Smooth muscle cell (in vitro differentiated cells): ENCODE results near the gene LIN7C. TPM values are rescaled to one million over a fixed set of nuclear protein-coding genes. Genes with fewer than 3 reads are reported as not detected.

Experiments
- DNase-seq: peaks from one replicate; lab custom pipeline; 2025; ENCODE audit not compliant: unreplicated experiment; lab: John Stamatoyannopoulos, UW
- H2AFZ ChIP-seq: fragments of 200-600 bp; sonication (generic); 2 replicates; pipeline ENCODE4 v1.6.0; 2016; ENCODE audit warnings: antibody characterized with exemption, low read depth, mild to moderate bottlenecking
- H3F3A ChIP-seq: fragments of 200-600 bp; sonication (generic); 2 replicates; pipeline ENCODE4 v1.6.0; 2017; ENCODE audit warnings: antibody characterized with exemption, low read depth
- H3K27ac ChIP-seq: fragments of 200-600 bp; sonication (generic); 2 replicates; pipeline ENCODE4 v1.5.1; 2016; ENCODE audit warnings: low read depth, mild to moderate bottlenecking
- H3K27me3 ChIP-seq: fragments of 200-600 bp; sonication (generic); 2 replicates; pipeline ENCODE4 v1.6.1; 2016; ENCODE audit warnings: low read depth, mild to moderate bottlenecking
- H3K36me3 ChIP-seq: fragments of 200-600 bp; sonication (generic); 2 replicates; pipeline ENCODE4 v1.5.1; 2016; ENCODE audit warnings: low read depth
- H3K4me1 ChIP-seq: fragments of 200-600 bp; sonication (generic); 2 replicates; pipeline ENCODE4 v1.5.1; 2016; ENCODE audit warnings: low read depth
- H3K4me2 ChIP-seq: fragments of 200-600 bp; sonication (generic); 2 replicates; pipeline ENCODE4 v1.6.0; 2016; ENCODE audit warnings: mild to moderate bottlenecking
- H3K4me3 ChIP-seq: fragments of 200-600 bp; sonication (generic); 2 replicates; pipeline ENCODE4 v1.5.1; 2016; ENCODE audit warnings: mild to moderate bottlenecking
- H3K79me2 ChIP-seq: fragments of 200-600 bp; sonication (generic); 2 replicates; pipeline ENCODE4 v1.6.0; 2016; ENCODE audit warnings: low read depth, mild to moderate bottlenecking
- H3K9ac ChIP-seq: fragments of 200-600 bp; sonication (generic); 2 replicates; pipeline ENCODE4 v1.6.0; 2016; ENCODE audit warnings: low read depth
- H3K9me3 ChIP-seq: fragments of 200-600 bp; sonication (generic); replicated peaks from 2 replicates; pipeline ENCODE4 v1.5.1; 2016; ENCODE audit warnings: low read depth
- H4K20me1 ChIP-seq: fragments of 200-600 bp; sonication (generic); 2 replicates; pipeline ENCODE4 v1.6.0; 2016; ENCODE audit warnings: low read depth
- WGBS: methylation state at CpG from one replicate; pipeline ENCODE4 v1.1.7; 2016; ENCODE audit warnings: low lambda C conversion rate; 5-methylcytosine and 5-hydroxymethylcytosine counted together
- polyA plus RNA-seq: library from polyadenylated mRNA; unstranded; fragments of >200 nt; fragmentation: Nextera tagmentation; extraction: Ambion mirVana; gene quantifications from 2 replicates; pipeline ENCODE4 v1.2.1, GENCODE V29; 2016
- total RNA-seq: library from RNA; depleted of rRNA; stranded (reverse); fragments of >200 nt; gene quantifications from 2 replicates; pipeline ENCODE4 v1.2.3, GENCODE V29; 2014
- TF ChIP-seq, protein P1 (sequence below): fragments of 200-600 bp; sonication (generic); IDR thresholded peaks from 2 replicates; pipeline ENCODE4 v1.5.1; 2017; ENCODE audit warnings: borderline replicate concordance, mild to moderate bottlenecking, antibody characterized with exemption; ENCODE audit not compliant: insufficient read depth, poor library complexity, severe bottlenecking

Gene LIN7C
- total and polyA plus RNA-seq, 2 experiments from 2014 or later: 11.3 to 30.8 TPM

DNA sequence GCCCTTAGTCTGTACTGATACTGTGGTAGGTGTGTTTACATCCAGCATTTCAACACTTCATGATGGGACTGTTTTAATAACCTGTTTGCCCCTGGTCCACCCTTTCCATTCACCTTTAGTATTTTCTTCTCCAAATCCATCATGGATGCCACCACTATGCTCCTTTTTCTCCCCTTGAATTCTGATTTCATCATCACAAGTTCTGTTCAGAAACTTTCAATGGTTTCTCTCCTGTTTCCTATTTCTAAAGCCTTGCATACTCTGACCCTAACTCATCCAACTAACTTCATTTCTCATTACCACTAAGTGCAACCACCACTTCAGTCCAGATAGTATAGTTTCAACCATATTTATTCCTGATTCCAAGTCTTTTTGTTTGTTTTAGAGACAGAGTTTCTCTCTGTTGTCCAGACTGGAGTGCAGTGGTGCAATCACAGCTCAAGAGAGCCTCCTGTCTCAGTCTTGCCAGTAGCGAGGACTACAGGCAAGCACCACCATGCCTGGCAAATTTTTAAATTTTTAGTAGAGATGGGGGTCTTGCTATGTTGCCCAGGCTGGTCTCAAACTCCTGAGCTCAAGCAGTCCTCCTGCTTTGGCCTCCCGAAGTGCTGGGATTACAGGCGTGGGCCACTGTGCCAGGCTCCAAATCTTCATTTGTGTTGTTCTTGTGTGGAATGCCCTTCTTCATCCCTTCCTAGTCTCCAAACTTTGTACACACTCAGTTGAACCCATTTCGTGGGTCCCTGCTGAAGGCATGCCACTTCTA, 1.2 kb upstream of the LIN7C start:
- Histone ChIP-seq H3K9me3 (no peaks in the 10 kb centered on the region), H4K20me1 (peaks cover 33% of the 10 kb centered on the region), H2AFZ (peak overlapping the region; percentile 100), H3F3A (no peaks in the 10 kb centered on the region), H3K79me2 (peaks cover 32% of the 10 kb centered on the region), H3K4me2 (peak overlapping the region; percentile 96), H3K9ac (peak overlapping the region; percentile 97), H3K4me1 (peaks cover 15% of the 10 kb centered on the region), H3K27me3 (no peaks in the 10 kb centered on the region), H3K27ac (no peak overlapping the region), H3K36me3 (no peaks in the 10 kb centered on the region), H3K4me3 (peak overlapping the region; percentile 84)
- 99% methylated on average over 4 of the region's 4 CpGs for WGBS
- DNase-seq: no peak
- TF ChIP-seq, protein P1, sequence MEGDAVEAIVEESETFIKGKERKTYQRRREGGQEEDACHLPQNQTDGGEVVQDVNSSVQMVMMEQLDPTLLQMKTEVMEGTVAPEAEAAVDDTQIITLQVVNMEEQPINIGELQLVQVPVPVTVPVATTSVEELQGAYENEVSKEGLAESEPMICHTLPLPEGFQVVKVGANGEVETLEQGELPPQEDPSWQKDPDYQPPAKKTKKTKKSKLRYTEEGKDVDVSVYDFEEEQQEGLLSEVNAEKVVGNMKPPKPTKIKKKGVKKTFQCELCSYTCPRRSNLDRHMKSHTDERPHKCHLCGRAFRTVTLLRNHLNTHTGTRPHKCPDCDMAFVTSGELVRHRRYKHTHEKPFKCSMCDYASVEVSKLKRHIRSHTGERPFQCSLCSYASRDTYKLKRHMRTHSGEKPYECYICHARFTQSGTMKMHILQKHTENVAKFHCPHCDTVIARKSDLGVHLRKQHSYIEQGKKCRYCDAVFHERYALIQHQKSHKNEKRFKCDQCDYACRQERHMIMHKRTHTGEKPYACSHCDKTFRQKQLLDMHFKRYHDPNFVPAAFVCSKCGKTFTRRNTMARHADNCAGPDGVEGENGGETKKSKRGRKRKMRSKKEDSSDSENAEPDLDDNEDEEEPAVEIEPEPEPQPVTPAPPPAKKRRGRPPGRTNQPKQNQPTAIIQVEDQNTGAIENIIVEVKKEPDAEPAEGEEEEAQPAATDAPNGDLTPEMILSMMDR: no peak

DNA sequence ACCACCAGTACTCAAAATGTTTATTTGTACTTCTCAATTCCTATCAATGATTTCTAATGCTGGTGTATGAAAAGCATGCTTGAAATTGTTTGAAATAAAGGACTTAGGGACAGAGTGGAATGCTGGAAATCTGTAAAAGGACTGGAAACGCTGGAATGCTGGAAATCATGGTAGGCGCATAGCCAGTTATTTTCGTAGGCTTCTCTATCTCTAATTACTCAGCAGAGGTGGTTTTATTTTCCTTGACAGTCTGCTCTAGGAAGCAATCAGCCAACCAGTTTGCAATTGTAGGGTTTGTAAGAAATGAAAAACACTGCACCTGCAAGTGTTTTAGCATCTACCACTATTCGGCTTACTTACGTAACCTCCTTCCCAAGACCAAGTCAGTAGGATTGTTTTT, 788 bp downstream of the LIN7C start:
- DNase-seq: no peak
- H2AFZ ChIP-seq: peak overlapping the region; percentile 100
- peak overlapping the region; percentile 96 for H3K4me2 ChIP-seq
- peak overlapping the region; percentile 97 for H3K9ac ChIP-seq
- H3K36me3 ChIP-seq: no peaks in the 10 kb centered on the region
- peaks cover 1% of the 10 kb centered on the region for H3F3A ChIP-seq
- peak overlapping the region; percentile 92 for H3K27ac ChIP-seq
- H3K4me1 ChIP-seq: peaks cover 15% of the 10 kb centered on the region
- no peaks in the 10 kb centered on the region for H3K9me3 ChIP-seq
- TF ChIP-seq, protein P1: no peak
- WGBS: 17% methylated on average over 5 of the region's 5 CpGs
- H3K27me3 ChIP-seq: no peaks in the 10 kb centered on the region
- peaks cover 45% of the 10 kb centered on the region for H4K20me1 ChIP-seq
- peaks cover 43% of the 10 kb centered on the region for H3K79me2 ChIP-seq
- H3K4me3 ChIP-seq: peak overlapping the region; percentile 84

DNA sequence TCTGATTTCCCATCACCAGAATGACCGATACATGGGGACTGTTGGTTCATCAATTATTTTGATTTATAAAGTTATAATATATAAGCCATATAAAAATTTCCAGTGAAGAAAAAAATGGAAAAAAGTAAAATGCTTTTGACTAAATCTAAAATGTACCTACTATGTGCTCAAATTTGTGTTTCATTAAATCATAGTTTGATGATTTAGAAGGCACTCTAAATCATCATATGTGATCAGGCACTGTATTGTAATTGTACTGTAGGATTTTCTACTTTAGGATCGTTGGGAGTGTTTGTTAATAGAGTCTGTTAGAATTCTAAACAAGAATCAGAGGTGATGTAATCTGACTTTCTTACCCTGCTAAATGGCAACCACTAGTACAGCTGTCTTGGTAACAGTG, 2.4 kb downstream of the LIN7C start:
- H3K36me3 ChIP-seq: no peaks in the 10 kb centered on the region
- no peak for DNase-seq
- no peak overlapping the region for H2AFZ ChIP-seq
- 94% methylated on average over 2 of the region's 2 CpGs for WGBS
- H3K4me2 ChIP-seq: no peak overlapping the region
- peaks cover 3% of the 10 kb centered on the region for H3F3A ChIP-seq
- TF ChIP-seq, protein P1: no peak
- peaks cover 15% of the 10 kb centered on the region for H3K4me1 ChIP-seq
- H3K4me3 ChIP-seq: no peak overlapping the region
- no peak overlapping the region for H3K9ac ChIP-seq
- no peaks in the 10 kb centered on the region for H3K27me3 ChIP-seq
- peaks cover 45% of the 10 kb centered on the region for H4K20me1 ChIP-seq
- no peaks in the 10 kb centered on the region for H3K9me3 ChIP-seq
- peaks cover 43% of the 10 kb centered on the region for H3K79me2 ChIP-seq
- H3K27ac ChIP-seq: no peak overlapping the region

DNA sequence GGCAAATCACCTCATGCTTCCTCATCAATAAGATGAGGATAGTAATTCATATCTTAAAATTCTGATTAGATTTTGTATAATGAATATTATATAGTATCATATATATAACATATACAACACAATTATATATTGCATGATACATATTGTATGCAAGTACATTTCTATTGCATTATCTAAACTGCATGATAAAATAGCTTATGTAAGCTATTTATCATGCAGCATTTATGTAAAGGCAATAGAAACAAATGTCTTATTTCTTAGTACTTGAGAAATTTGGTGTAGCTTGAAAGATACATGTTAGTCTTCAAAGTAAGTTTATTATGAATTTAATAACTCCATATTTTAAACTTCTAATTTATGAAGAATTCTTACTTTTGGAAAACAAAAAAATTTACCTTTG, 5.5 kb downstream of the LIN7C start:
- Histone ChIP-seq H3K4me2 (no peak overlapping the region), H3K27me3 (no peaks in the 10 kb centered on the region), H3K79me2 (peaks cover 69% of the 10 kb centered on the region), H3K4me3 (no peak overlapping the region), H3K9ac (no peak overlapping the region), H3K9me3 (no peaks in the 10 kb centered on the region), H3K4me1 (peaks cover 8% of the 10 kb centered on the region), H4K20me1 (peaks cover 63% of the 10 kb centered on the region), H2AFZ (no peak overlapping the region), H3K27ac (no peak overlapping the region), H3F3A (peaks cover 3% of the 10 kb centered on the region), H3K36me3 (no peaks in the 10 kb centered on the region)
- no peak for DNase-seq
- TF ChIP-seq, protein P1: no peak
